Measurements from ENCODE around the gene CDKAL1.

CDKAL1 gene

DNA sequence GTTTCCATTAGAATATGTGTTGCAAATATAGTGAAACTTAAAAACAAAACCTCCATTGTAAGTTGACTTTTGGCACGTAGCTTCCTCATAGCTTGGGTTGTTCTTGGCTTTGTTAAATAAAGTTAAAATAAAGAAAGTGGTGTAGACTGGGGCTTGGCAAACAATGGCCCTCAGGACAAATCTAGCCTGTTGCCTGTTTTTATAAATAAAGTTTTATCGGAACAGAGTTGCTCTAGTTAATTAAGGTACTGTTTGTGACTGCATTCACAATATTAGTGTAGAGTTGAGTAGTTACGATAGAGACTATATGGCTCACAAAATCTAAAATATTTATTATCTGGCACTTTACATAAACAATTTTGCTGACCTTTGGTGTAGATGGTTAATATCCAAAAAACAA lies 168.8 kb downstream of the CDKAL1 start:
- TF ChIP-seq TAF1 (IDR thresholded peaks at IDR 0.05; ENCODE audit: low read depth) (no peak), EGR1 (IDR thresholded peaks at IDR 0.05) (no peak)

DNA sequence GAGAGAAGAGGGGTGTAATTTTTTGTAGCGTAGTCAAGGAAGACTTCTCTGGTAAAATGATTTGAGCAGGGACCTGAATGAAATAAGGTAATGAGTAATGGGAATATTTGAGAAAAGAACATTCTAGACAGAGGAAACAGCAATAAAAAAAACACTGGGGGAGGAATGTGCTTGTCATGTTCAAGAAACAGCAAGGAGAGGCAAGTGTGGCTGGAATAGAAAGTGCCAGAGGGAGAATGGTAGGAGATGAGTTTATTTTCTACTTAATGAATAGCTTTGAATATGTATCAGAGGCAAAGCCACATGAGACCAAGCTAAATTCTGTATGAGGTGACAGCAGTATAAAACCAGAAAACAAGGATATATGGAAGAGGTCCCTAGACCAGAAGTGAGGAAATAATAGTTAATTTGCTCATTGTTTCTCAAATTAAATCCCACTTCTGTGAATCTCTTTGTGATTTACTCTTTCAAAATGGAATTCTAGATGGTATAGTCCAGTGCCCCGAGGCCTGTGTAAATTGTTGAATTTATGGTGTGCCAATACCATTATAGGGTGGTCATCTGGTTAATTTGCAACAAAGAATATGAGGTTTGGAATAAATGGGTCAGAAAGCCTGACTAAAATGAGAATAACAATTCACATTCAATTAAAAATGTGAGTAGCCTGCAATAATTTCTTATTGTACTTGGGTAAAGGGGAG lies 170.2 kb downstream of the CDKAL1 start:
- TF ChIP-seq ZBTB7A (IDR thresholded peaks at IDR 0.05; ENCODE audit: low read depth) = no peak
- TF ChIP-seq EP300 (IDR thresholded peaks at IDR 0.05; ENCODE audit: borderline replicate concordance) = no peak
- no peak for TF ChIP-seq TAF1 (IDR thresholded peaks at IDR 0.05; ENCODE audit: low read depth)
- no peak for TF ChIP-seq YY1 (IDR thresholded peaks at IDR 0.05; ENCODE audit: low read depth)
- TF ChIP-seq TCF12 (IDR thresholded peaks at IDR 0.05; ENCODE audit: low read depth) = no peak
- TF ChIP-seq RAD21 (IDR thresholded peaks at IDR 0.05; ENCODE audit: low read depth) = no peak
- no peak for TF ChIP-seq CEBPB (IDR thresholded peaks at IDR 0.05)
- no peak for TF ChIP-seq CREB1 (IDR thresholded peaks at IDR 0.05; ENCODE audit: low read depth)
- TF ChIP-seq FOXM1 (IDR thresholded peaks at IDR 0.05; ENCODE audit: borderline replicate concordance, low read depth) = no peak
- TF ChIP-seq NFIC (IDR thresholded peaks at IDR 0.05) = no peak
- TF ChIP-seq, protein P1, sequence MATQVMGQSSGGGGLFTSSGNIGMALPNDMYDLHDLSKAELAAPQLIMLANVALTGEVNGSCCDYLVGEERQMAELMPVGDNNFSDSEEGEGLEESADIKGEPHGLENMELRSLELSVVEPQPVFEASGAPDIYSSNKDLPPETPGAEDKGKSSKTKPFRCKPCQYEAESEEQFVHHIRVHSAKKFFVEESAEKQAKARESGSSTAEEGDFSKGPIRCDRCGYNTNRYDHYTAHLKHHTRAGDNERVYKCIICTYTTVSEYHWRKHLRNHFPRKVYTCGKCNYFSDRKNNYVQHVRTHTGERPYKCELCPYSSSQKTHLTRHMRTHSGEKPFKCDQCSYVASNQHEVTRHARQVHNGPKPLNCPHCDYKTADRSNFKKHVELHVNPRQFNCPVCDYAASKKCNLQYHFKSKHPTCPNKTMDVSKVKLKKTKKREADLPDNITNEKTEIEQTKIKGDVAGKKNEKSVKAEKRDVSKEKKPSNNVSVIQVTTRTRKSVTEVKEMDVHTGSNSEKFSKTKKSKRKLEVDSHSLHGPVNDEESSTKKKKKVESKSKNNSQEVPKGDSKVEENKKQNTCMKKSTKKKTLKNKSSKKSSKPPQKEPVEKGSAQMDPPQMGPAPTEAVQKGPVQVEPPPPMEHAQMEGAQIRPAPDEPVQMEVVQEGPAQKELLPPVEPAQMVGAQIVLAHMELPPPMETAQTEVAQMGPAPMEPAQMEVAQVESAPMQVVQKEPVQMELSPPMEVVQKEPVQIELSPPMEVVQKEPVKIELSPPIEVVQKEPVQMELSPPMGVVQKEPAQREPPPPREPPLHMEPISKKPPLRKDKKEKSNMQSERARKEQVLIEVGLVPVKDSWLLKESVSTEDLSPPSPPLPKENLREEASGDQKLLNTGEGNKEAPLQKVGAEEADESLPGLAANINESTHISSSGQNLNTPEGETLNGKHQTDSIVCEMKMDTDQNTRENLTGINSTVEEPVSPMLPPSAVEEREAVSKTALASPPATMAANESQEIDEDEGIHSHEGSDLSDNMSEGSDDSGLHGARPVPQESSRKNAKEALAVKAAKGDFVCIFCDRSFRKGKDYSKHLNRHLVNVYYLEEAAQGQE (IDR thresholded peaks at IDR 0.05; ENCODE audit: low read depth) = no peak
- TF ChIP-seq, protein P2, sequence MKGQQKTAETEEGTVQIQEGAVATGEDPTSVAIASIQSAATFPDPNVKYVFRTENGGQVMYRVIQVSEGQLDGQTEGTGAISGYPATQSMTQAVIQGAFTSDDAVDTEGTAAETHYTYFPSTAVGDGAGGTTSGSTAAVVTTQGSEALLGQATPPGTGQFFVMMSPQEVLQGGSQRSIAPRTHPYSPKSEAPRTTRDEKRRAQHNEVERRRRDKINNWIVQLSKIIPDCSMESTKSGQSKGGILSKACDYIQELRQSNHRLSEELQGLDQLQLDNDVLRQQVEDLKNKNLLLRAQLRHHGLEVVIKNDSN (IDR thresholded peaks at IDR 0.05) = no peak
- TF ChIP-seq, protein P3, sequence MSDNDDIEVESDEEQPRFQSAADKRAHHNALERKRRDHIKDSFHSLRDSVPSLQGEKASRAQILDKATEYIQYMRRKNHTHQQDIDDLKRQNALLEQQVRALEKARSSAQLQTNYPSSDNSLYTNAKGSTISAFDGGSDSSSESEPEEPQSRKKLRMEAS (IDR thresholded peaks at IDR 0.05) = no peak

DNA sequence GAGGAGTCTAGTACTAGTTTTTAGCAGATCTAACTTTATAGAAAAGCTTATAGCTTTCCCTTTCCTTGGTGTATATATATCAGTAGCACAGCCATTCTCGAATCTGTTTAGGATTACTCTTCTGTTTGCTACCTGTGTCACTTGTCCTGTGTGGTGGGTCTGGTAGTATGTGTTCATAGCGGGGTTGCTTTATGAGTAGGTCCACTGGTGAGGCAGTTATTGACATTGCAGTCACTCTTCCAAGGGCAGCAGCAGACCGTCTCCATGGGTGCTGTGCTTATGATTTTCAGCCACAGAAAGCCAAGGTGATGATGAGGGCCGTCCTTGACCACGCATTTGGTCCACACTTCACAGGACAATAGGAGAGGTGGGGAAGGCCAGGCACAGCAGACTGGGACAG lies 171.5 kb downstream of the CDKAL1 start:
- TF ChIP-seq TEAD4 (IDR thresholded peaks at IDR 0.05) (no peak), NFIC (IDR thresholded peaks at IDR 0.05) (no peak), TAF1 (IDR thresholded peaks at IDR 0.05; ENCODE audit: low read depth) (no peak), FOXM1 (IDR thresholded peaks at IDR 0.05; ENCODE audit: borderline replicate concordance, low read depth) (no peak), RAD21 (IDR thresholded peaks at IDR 0.05; ENCODE audit: low read depth) (no peak), TCF12 (IDR thresholded peaks at IDR 0.05; ENCODE audit: low read depth) (no peak), ZBTB7A (IDR thresholded peaks at IDR 0.05; ENCODE audit: low read depth) (no peak), EP300 (IDR thresholded peaks at IDR 0.05; ENCODE audit: borderline replicate concordance) (no peak), EGR1 (IDR thresholded peaks at IDR 0.05) (no peak), CREB1 (IDR thresholded peaks at IDR 0.05; ENCODE audit: low read depth) (no peak)

DNA sequence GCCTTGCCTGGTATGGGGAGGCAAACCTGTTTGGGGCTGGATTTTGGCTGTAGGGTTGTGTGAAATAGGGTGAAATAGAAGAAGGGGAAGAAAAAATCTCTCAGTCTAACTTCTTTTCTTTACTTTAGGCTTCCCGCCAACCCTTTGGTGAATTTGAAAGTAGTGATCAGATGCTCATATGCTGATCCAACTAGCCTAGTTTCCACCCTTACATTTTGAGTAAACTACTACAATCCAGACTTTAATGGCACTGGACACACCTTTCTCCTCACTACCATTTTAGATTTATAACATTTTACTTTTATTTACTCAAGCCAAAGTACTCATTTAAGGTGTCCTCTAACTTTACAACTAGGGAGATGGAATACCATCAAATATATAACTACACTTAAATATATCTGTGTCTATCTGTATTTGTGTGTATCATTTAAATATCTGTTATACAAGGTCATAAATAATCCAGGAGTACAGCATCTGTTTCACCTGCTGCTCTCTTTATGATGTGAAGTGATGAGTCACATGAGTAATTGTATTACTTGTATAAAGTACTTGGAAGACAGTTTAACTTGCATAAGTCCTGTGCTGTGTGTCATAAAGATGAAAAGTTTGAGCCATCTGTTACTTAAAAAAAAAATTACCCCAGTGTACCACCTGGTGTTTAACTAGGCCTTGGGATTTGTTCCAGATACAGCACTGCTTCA lies 172.1 kb downstream of the CDKAL1 start:
- TF ChIP-seq TAF1 (IDR thresholded peaks at IDR 0.05; ENCODE audit: low read depth) = no peak
- no peak for TF ChIP-seq YY1 (IDR thresholded peaks at IDR 0.05; ENCODE audit: low read depth)
- TF ChIP-seq, protein P2 (IDR thresholded peaks at IDR 0.05) = no peak
- TF ChIP-seq NFIC (IDR thresholded peaks at IDR 0.05) = no peak
- TF ChIP-seq EGR1 (IDR thresholded peaks at IDR 0.05) = no peak
- no peak for TF ChIP-seq ZBTB7A (IDR thresholded peaks at IDR 0.05; ENCODE audit: low read depth)
- TF ChIP-seq EP300 (IDR thresholded peaks at IDR 0.05; ENCODE audit: borderline replicate concordance) = no peak

DNA sequence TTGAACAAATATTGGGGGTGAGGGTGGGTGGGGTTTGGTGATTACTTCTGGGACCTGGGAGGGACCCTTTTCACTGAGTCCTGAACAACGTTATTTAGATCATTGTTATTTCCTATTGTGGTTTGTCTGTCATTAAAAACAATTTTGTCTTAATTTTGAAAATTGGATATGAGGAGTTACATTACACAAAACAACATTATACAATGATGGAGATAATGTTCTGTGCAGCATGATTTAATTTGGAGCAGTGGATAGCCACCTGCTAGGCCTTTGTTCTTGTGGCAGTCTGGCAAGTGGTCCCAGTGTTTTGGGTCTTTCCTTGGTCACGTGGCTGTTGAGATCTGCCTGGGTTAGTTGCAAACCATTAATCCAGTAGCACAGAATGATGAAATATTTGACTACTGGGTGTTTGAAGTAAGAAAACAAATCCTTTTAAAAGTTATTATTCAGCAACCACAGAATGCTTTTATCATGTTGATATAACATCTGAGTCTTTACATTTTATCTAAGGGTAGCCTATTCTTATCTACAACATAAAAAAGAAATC lies 172.8 kb downstream of the CDKAL1 start:
- TF ChIP-seq, protein P3 (IDR thresholded peaks at IDR 0.05) = no peak
- TF ChIP-seq TCF12 (IDR thresholded peaks at IDR 0.05; ENCODE audit: low read depth) (no peak), EGR1 (IDR thresholded peaks at IDR 0.05) (no peak), RAD21 (IDR thresholded peaks at IDR 0.05; ENCODE audit: low read depth) (no peak), TAF1 (IDR thresholded peaks at IDR 0.05; ENCODE audit: low read depth) (no peak), ZBTB7A (IDR thresholded peaks at IDR 0.05; ENCODE audit: low read depth) (no peak), TEAD4 (IDR thresholded peaks at IDR 0.05) (no peak), NFIC (IDR thresholded peaks at IDR 0.05) (no peak), CEBPB (IDR thresholded peaks at IDR 0.05) (no peak), EP300 (IDR thresholded peaks at IDR 0.05; ENCODE audit: borderline replicate concordance) (no peak), FOXM1 (IDR thresholded peaks at IDR 0.05; ENCODE audit: borderline replicate concordance, low read depth) (no peak), CREB1 (IDR thresholded peaks at IDR 0.05; ENCODE audit: low read depth) (no peak), YY1 (IDR thresholded peaks at IDR 0.05; ENCODE audit: low read depth) (no peak)
- TF ChIP-seq, protein P1 (IDR thresholded peaks at IDR 0.05; ENCODE audit: low read depth) = no peak
- TF ChIP-seq, protein P2 (IDR thresholded peaks at IDR 0.05) = no peak
